ENCODE data around the gene NOX3.

The NOX3 gene

DNA sequence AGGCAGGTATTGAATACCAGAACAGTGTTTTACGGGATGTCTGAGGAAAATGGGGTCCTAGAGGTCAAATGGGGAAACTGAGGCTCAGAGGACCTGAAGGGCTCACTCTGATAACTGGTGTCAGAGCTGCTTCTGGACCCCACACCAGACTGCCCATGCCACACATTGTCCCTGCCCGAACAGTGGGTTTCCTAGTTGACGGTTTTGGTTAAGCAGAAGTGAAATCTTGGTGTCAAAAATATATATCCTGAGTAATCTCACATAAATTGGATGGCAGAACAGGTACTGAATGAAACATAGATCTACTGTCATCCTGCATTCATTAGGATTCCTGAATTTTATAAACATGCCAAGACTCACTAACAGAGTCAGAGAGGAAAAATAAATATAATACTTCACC lies 16.3 kb downstream of the NOX3 start:
- H3K27ac ChIP-seq (ENCODE audit: low read length), result no peak overlapping the region
- DNase-seq, result no peak
- no peaks in the 10 kb centered on the region for H3K27me3 ChIP-seq (replicated peaks; ENCODE audit: insufficient read depth, low read length)
- no peaks in the 10 kb centered on the region for H3K79me2 ChIP-seq (ENCODE audit: low read length)
- H2AFZ ChIP-seq (ENCODE audit: low read length), result no peak overlapping the region
- H3K9me3 ChIP-seq (replicated peaks; ENCODE audit: insufficient read depth, low read length), result no peaks in the 10 kb centered on the region
- no peaks in the 10 kb centered on the region for H3K9me2 ChIP-seq (replicated peaks; ENCODE audit: insufficient read depth, low read length)
- no peak overlapping the region for H3K4me2 ChIP-seq (ENCODE audit: low read depth, low read length)
- TF ChIP-seq, protein P1, sequence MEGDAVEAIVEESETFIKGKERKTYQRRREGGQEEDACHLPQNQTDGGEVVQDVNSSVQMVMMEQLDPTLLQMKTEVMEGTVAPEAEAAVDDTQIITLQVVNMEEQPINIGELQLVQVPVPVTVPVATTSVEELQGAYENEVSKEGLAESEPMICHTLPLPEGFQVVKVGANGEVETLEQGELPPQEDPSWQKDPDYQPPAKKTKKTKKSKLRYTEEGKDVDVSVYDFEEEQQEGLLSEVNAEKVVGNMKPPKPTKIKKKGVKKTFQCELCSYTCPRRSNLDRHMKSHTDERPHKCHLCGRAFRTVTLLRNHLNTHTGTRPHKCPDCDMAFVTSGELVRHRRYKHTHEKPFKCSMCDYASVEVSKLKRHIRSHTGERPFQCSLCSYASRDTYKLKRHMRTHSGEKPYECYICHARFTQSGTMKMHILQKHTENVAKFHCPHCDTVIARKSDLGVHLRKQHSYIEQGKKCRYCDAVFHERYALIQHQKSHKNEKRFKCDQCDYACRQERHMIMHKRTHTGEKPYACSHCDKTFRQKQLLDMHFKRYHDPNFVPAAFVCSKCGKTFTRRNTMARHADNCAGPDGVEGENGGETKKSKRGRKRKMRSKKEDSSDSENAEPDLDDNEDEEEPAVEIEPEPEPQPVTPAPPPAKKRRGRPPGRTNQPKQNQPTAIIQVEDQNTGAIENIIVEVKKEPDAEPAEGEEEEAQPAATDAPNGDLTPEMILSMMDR (IDR thresholded peaks at IDR 0.05; ENCODE audit: low read length), result no peak
- TF ChIP-seq EZH2phosphoT487 (IDR thresholded peaks at IDR 0.05; ENCODE audit: low read length) (no peak), EZH2 (optimal IDR thresholded peaks at IDR 0.05; ENCODE audit: low read depth, low read length) (no peak)
- no peaks in the 10 kb centered on the region for H4K20me1 ChIP-seq (ENCODE audit: insufficient read depth, low read length)
- no peaks in the 10 kb centered on the region for H3K4me1 ChIP-seq (ENCODE audit: low read length)
- no peak overlapping the region for H3K9ac ChIP-seq (ENCODE audit: low read length)
- no peak overlapping the region for H3K4me3 ChIP-seq (ENCODE audit: low read length)
- H3F3A ChIP-seq (ENCODE audit: insufficient read depth, low read length), result no peaks in the 10 kb centered on the region
- no peaks in the 10 kb centered on the region for H3K36me3 ChIP-seq (replicated peaks; ENCODE audit: insufficient read depth, low read length)

GRCh38 chr6:155436981-155437749 lies 18.5 kb downstream of the NOX3 start:
- Histone ChIP-seq H3K36me3 (replicated peaks; ENCODE audit: insufficient read depth, low read length) (no peaks in the 10 kb centered on the region), H3F3A (ENCODE audit: insufficient read depth, low read length) (no peaks in the 10 kb centered on the region), H3K27ac (ENCODE audit: low read length) (no peak overlapping the region), H3K9me3 (replicated peaks; ENCODE audit: insufficient read depth, low read length) (no peaks in the 10 kb centered on the region), H3K4me3 (ENCODE audit: low read length) (no peak overlapping the region), H3K9ac (ENCODE audit: low read length) (no peak overlapping the region), H3K9me2 (replicated peaks; ENCODE audit: insufficient read depth, low read length) (no peaks in the 10 kb centered on the region), H3K79me2 (ENCODE audit: low read length) (no peaks in the 10 kb centered on the region), H4K20me1 (ENCODE audit: insufficient read depth, low read length) (no peaks in the 10 kb centered on the region), H2AFZ (ENCODE audit: low read length) (no peak overlapping the region), H3K4me1 (ENCODE audit: low read length) (no peaks in the 10 kb centered on the region), H3K4me2 (ENCODE audit: low read depth, low read length) (no peak overlapping the region), H3K27me3 (replicated peaks; ENCODE audit: insufficient read depth, low read length) (no peaks in the 10 kb centered on the region)
- DNase-seq, result no peak
- TF ChIP-seq EZH2phosphoT487 (IDR thresholded peaks at IDR 0.05; ENCODE audit: low read length), result no peak
- TF ChIP-seq, protein P1 (IDR thresholded peaks at IDR 0.05; ENCODE audit: low read length), result no peak
- no peak for TF ChIP-seq EZH2 (optimal IDR thresholded peaks at IDR 0.05; ENCODE audit: low read depth, low read length)

- Histone ChIP-seq H3K36me3 (replicated peaks; ENCODE audit: insufficient read depth, low read length) (no peaks in the 10 kb centered on the region), H3K9me2 (replicated peaks; ENCODE audit: insufficient read depth, low read length) (no peaks in the 10 kb centered on the region), H3F3A (ENCODE audit: insufficient read depth, low read length) (no peaks in the 10 kb centered on the region), H4K20me1 (ENCODE audit: insufficient read depth, low read length) (no peaks in the 10 kb centered on the region), H3K27me3 (replicated peaks; ENCODE audit: insufficient read depth, low read length) (no peaks in the 10 kb centered on the region), H2AFZ (ENCODE audit: low read length) (no peak overlapping the region), H3K9me3 (replicated peaks; ENCODE audit: insufficient read depth, low read length) (no peaks in the 10 kb centered on the region), H3K4me2 (ENCODE audit: low read depth, low read length) (no peak overlapping the region), H3K9ac (ENCODE audit: low read length) (no peak overlapping the region), H3K27ac (ENCODE audit: low read length) (no peak overlapping the region), H3K79me2 (ENCODE audit: low read length) (no peaks in the 10 kb centered on the region), H3K4me3 (ENCODE audit: low read length) (no peak overlapping the region), H3K4me1 (ENCODE audit: low read length) (no peaks in the 10 kb centered on the region)
- TF ChIP-seq EZH2phosphoT487 (IDR thresholded peaks at IDR 0.05; ENCODE audit: low read length) (no peak), EZH2 (optimal IDR thresholded peaks at IDR 0.05; ENCODE audit: low read depth, low read length) (no peak)
- TF ChIP-seq, protein P1 (IDR thresholded peaks at IDR 0.05; ENCODE audit: low read length), result no peak
- DNase-seq, result no peak
Measured at GRCh38 chr6:155434829-155435423, 20.7 kb downstream of the NOX3 start.

Measured in MM.1S (cell line).